Measurements from ENCODE around the gene LPAR5. TPM values are rescaled to one million over a fixed set of nuclear protein-coding genes. Genes with fewer than 3 reads are reported as not detected.

Gene LPAR5
- total and polyA plus RNA-seq, 2 experiments from 2014 or later: 0.32 to 0.38 TPM

- DNase-seq (ENCODE audit: low spot score) (no peak), ATAC-seq (no peak)
- Histone ChIP-seq H3K4me3 (no peak overlapping the region), H2AFZ (no peak overlapping the region), H4K20me1 (replicated peaks; ENCODE audit: insufficient read depth) (peaks cover 7% of the 10 kb centered on the region; the same call in 1 of the 2 replicates), H3K4me2 (no peak overlapping the region), H3K36me3 (ENCODE audit: insufficient read depth) (peaks cover 10% of the 10 kb centered on the region), H3K27ac (ENCODE audit: low read depth) (no peak overlapping the region), H3K4me1 (ENCODE audit: insufficient read depth) (no peaks in the 10 kb centered on the region), H3F3A (replicated peaks; ENCODE audit: low read depth) (peaks cover 9% of the 10 kb centered on the region; the same call in 1 of the 2 replicates), H3K9me2 (ENCODE audit: insufficient read depth) (no peaks in the 10 kb centered on the region), H3K27me3 (ENCODE audit: insufficient read depth) (no peaks in the 10 kb centered on the region), H3K79me2 (replicated peaks; ENCODE audit: insufficient read depth) (no peaks in the 10 kb centered on the region)
- TF ChIP-seq EZH2phosphoT487 (IDR thresholded peaks at IDR 0.05; ENCODE audit: unreplicated experiment) (no peak), NANOG (IDR thresholded peaks at IDR 0.05; ENCODE audit: borderline replicate concordance) (no peak), ZNF114 (CRISPR knock-in tag; IDR thresholded peaks at IDR 0.05) (no peak), POLR2AphosphoS5 (IDR thresholded peaks at IDR 0.05; ENCODE audit: low read depth) (no peak), EZH2 (IDR thresholded peaks at IDR 0.05; ENCODE audit: low read depth, unreplicated experiment) (no peak), ZNF462 (CRISPR knock-in tag; IDR thresholded peaks at IDR 0.05) (no peak), ZNF331 (CRISPR knock-in tag; IDR thresholded peaks at IDR 0.05; ENCODE audit: low read depth) (no peak), CREB1 (CRISPR knock-in tag; IDR thresholded peaks at IDR 0.05; ENCODE audit: low read depth) (no peak), ETS1 (IDR thresholded peaks at IDR 0.05) (no peak), JUNB (IDR thresholded peaks at IDR 0.05; ENCODE audit: unreplicated experiment) (no peak), STAT1 (IDR thresholded peaks at IDR 0.05; ENCODE audit: unreplicated experiment) (no peak), CTCF (conservative IDR thresholded peaks at IDR 0.05; ENCODE audit: low read depth in 2 of 2) (no peak), REST (IDR thresholded peaks at IDR 0.05; ENCODE audit: unreplicated experiment) (no peak)
- Mint-ChIP-seq H3K36me3 (ENCODE audit: low read depth) (peaks cover 42% of the 10 kb centered on the region), H3K9me3 (no peaks in the 10 kb centered on the region; the same call in 2 of the 3 replicates), H3K27ac (no peak overlapping the region), H3K4me3 (no peak overlapping the region), H3K27me3 (ENCODE audit: insufficient read depth, low read depth, poor library complexity) (no peaks in the 10 kb centered on the region), H3K4me1 (no peaks in the 10 kb centered on the region)
These were observed 18.2 kb upstream of the LPAR5 start for GRCh38 chr12:6653987-6654386.
